IPS-18c (cell line): ENCODE data around the gene FGFR3.

Experiments
- H3K4me3 ChIP-seq: 2 replicates; pipeline ENCODE4 v1.7.0; 2013; ENCODE audit warnings: low read depth, mild to moderate bottlenecking, low read length, moderate library complexity; ENCODE audit not compliant: insufficient read depth
- H3K9me3 ChIP-seq: one replicate; pipeline ENCODE4 v1.6.1; 2013; ENCODE audit warnings: mild to moderate bottlenecking, low read length, moderate library complexity; ENCODE audit not compliant: control insufficient read depth, insufficient read depth

FGFR3 gene

GRCh38 chr4:1765409-1766072 is 27.6 kb upstream of the FGFR3 start:
- H3K4me3 ChIP-seq: 0 out of 2 replicates have a peak overlapping the region, but pooled peaks have one; percentile 20

GRCh38 chr4:1766106-1767060 is 26.7 kb upstream of the FGFR3 start:
- Histone ChIP-seq H3K4me3 (peak overlapping the region; percentile 20), H3K9me3 (no peaks in the 10 kb centered on the region)

More at GRCh38 chr4:1765409-1766072, 27.6 kb upstream of the FGFR3 start:
- H3K9me3 ChIP-seq: no peaks in the 10 kb centered on the region

GRCh38 chr4:1767061-1767769 is 25.9 kb upstream of the FGFR3 start:
- Histone ChIP-seq H3K4me3 (peak overlapping the region; percentile 21; the same call in 1 of the 2 replicates), H3K9me3 (no peaks in the 10 kb centered on the region)

- H3K4me3 ChIP-seq: peak overlapping the region; percentile 21; the same call in 1 of the 2 replicates
- no peaks in the 10 kb centered on the region for H3K9me3 ChIP-seq
Observed at GRCh38 chr4:1767770-1768366, 25.2 kb upstream of the FGFR3 start.

- Histone ChIP-seq H3K9me3 (no peaks in the 10 kb centered on the region), H3K4me3 (peak overlapping the region; percentile 16)
Observed at GRCh38 chr4:1768367-1769034, 24.6 kb upstream of the FGFR3 start.

- Histone ChIP-seq H3K9me3 (no peaks in the 10 kb centered on the region), H3K4me3 (no peak overlapping the region)
Observed at GRCh38 chr4:1769692-1770091, 23.4 kb upstream of the FGFR3 start.

- no peak overlapping the region for H3K4me3 ChIP-seq
- no peaks in the 10 kb centered on the region for H3K9me3 ChIP-seq
Observed at GRCh38 chr4:1770245-1770644, 22.8 kb upstream of the FGFR3 start.

GRCh38 chr4:1770791-1771231 is 22.3 kb upstream of the FGFR3 start:
- H3K9me3 ChIP-seq: no peaks in the 10 kb centered on the region
- H3K4me3 ChIP-seq: no peak overlapping the region

GRCh38 chr4:1771555-1772305 is 21.4 kb upstream of the FGFR3 start:
- no peak overlapping the region for H3K4me3 ChIP-seq

GRCh38 chr4:1772853-1773538 is 20.1 kb upstream of the FGFR3 start:
- Histone ChIP-seq H3K9me3 (no peaks in the 10 kb centered on the region), H3K4me3 (no peak overlapping the region)

More at GRCh38 chr4:1771555-1772305, 21.4 kb upstream of the FGFR3 start:
- no peaks in the 10 kb centered on the region for H3K9me3 ChIP-seq

GRCh38 chr4:1773754-1774153 is 19.3 kb upstream of the FGFR3 start:
- H3K4me3 ChIP-seq: no peak overlapping the region
- no peaks in the 10 kb centered on the region for H3K9me3 ChIP-seq

GRCh38 chr4:1775731-1776500 is 17.2 kb upstream of the FGFR3 start:
- H3K9me3 ChIP-seq: no peaks in the 10 kb centered on the region
- no peak overlapping the region for H3K4me3 ChIP-seq

GRCh38 chr4:1776521-1777161 is 16.5 kb upstream of the FGFR3 start:
- no peaks in the 10 kb centered on the region for H3K9me3 ChIP-seq
- no peak overlapping the region for H3K4me3 ChIP-seq

- peak overlapping the region; percentile 29; the same call in 1 of the 2 replicates for H3K4me3 ChIP-seq
- no peaks in the 10 kb centered on the region for H3K9me3 ChIP-seq
Observed at GRCh38 chr4:1777822-1778641, 15.1 kb upstream of the FGFR3 start.
